ENCODE measurements around the gene SLC24A3. TPM values are rescaled to one million over a fixed set of nuclear protein-coding genes. Genes with fewer than 3 reads are reported as not detected.

Gene SLC24A3
- total and polyA plus RNA-seq, 2 of the 13 experiments (the other 11 are each of a cell fraction or from before 2014, with no cell fraction given) = not detected

GRCh38 chr20:19605786-19606485 lies 393.5 kb downstream of the SLC24A3 start:
- FAIRE-seq = no peak
- POLR2A ChIA-PET = no interaction called here

More at GRCh38 chr20:19605786-19606485, 393.5 kb downstream of the SLC24A3 start:
- Histone ChIP-seq H3K4me1 (ENCODE audit: insufficient read depth, low read length) (peaks cover 87% of the 10 kb centered on the region), H3K36me3 (replicated peaks in 1 of 2; ENCODE audit: control insufficient read depth in 1 of 2, insufficient read depth in 2 of 2, low read length in 2 of 2) (no peaks in the 10 kb centered on the region), H3K9ac (ENCODE audit: insufficient read depth, low read depth, low read length) (no peak overlapping the region), H4K20me1 (ENCODE audit: insufficient read depth, low read length) (no peaks in the 10 kb centered on the region), H2AFZ (ENCODE audit: low read length) (no peak overlapping the region), H3K4me2 (ENCODE audit: low read depth, low read length) (no peak overlapping the region), H3K79me2 (ENCODE audit: insufficient read depth, low read length) (no peaks in the 10 kb centered on the region), H3K4me3 (replicated peaks in 1 of 3; ENCODE audit: insufficient read depth in 1 of 3, low read depth in 2 of 3, low read length in 3 of 3) (no peak overlapping the region), H3K27ac (ENCODE audit: extremely low read length, insufficient read depth, low read length) (no peak overlapping the region), H3K27me3 (ENCODE audit: control insufficient read depth in 1 of 2, insufficient read depth in 2 of 2, low read length in 2 of 2) (peaks cover 0 to 2% of the 10 kb centered on the region in 2 experiments; a peak in 2 of 5 replicates), H3K9me3 (ENCODE audit: low read length) (no peaks in the 10 kb centered on the region)
- intact Hi-C loops (cut with micrococcal nuclease; ENCODE audit: unreplicated experiment) (loop anchor here (10.0 kb wide), 1 partner anchor 149 kb away; the partner anchor contains the start of gene RIN2), in situ Hi-C loops (cut with HindIII; ENCODE audit: extremely low pct_ligation_motif_present, low pct_unique_long_range_greater_than_20kb) (no loop called here)
- WGBS (ENCODE audit: low lambda C conversion rate) = 42% methylated on average over 1 of the region's 1 CpG
- no TSS peak for BruUV-seq (replicated peaks)
- CTCF ChIA-PET (ENCODE audit: low intra/inter-chr PET ratio, low total read pairs) = no interaction called here
- DNase-seq (ENCODE audit: low spot score) (no peak), ATAC-seq (no peak)
- TF ChIP-seq, protein P1, sequence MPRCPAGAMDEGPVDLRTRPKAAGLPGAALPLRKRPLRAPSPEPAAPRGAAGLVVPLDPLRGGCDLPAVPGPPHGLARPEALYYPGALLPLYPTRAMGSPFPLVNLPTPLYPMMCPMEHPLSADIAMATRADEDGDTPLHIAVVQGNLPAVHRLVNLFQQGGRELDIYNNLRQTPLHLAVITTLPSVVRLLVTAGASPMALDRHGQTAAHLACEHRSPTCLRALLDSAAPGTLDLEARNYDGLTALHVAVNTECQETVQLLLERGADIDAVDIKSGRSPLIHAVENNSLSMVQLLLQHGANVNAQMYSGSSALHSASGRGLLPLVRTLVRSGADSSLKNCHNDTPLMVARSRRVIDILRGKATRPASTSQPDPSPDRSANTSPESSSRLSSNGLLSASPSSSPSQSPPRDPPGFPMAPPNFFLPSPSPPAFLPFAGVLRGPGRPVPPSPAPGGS (CRISPR knock-in tag; IDR thresholded peaks at IDR 0.05) = no peak
- TF ChIP-seq BRD4 (CRISPR knock-in tag; IDR thresholded peaks at IDR 0.05) = no peak
- no peak for TF ChIP-seq MTF1 (CRISPR knock-in tag; IDR thresholded peaks at IDR 0.05)
- TF ChIP-seq ZBTB3 (CRISPR knock-in tag; IDR thresholded peaks at IDR 0.05; ENCODE audit: borderline replicate concordance, low read depth) = no peak
- no peak for TF ChIP-seq ZNF124 (CRISPR knock-in tag; IDR thresholded peaks at IDR 0.05)
- TF ChIP-seq KLF11 (CRISPR knock-in tag; IDR thresholded peaks at IDR 0.05) = no peak
- no peak for TF ChIP-seq ZNF282 (IDR thresholded peaks at IDR 0.05; ENCODE audit: partially characterized antibody)
- TF ChIP-seq ZNF589 (CRISPR knock-in tag; conservative IDR thresholded peaks at IDR 0.05) = no peak
- TF ChIP-seq, protein P2, sequence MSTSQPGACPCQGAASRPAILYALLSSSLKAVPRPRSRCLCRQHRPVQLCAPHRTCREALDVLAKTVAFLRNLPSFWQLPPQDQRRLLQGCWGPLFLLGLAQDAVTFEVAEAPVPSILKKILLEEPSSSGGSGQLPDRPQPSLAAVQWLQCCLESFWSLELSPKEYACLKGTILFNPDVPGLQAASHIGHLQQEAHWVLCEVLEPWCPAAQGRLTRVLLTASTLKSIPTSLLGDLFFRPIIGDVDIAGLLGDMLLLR (CRISPR knock-in tag; IDR thresholded peaks at IDR 0.05) = no peak
- no peak for TF ChIP-seq ATF3 (CRISPR knock-in tag; IDR thresholded peaks at IDR 0.05)
- no peak for TF ChIP-seq ZNF451 (CRISPR knock-in tag; IDR thresholded peaks at IDR 0.05)
- no peak for TF ChIP-seq NR2C2 (CRISPR knock-in tag; IDR thresholded peaks at IDR 0.05; ENCODE audit: borderline replicate concordance)
- TF ChIP-seq ZNF251 (CRISPR knock-in tag; IDR thresholded peaks at IDR 0.05) = no peak
- TF ChIP-seq ZNF773 (CRISPR knock-in tag; IDR thresholded peaks at IDR 0.05; ENCODE audit: borderline replicate concordance) = no peak
- TF ChIP-seq, protein P3, sequence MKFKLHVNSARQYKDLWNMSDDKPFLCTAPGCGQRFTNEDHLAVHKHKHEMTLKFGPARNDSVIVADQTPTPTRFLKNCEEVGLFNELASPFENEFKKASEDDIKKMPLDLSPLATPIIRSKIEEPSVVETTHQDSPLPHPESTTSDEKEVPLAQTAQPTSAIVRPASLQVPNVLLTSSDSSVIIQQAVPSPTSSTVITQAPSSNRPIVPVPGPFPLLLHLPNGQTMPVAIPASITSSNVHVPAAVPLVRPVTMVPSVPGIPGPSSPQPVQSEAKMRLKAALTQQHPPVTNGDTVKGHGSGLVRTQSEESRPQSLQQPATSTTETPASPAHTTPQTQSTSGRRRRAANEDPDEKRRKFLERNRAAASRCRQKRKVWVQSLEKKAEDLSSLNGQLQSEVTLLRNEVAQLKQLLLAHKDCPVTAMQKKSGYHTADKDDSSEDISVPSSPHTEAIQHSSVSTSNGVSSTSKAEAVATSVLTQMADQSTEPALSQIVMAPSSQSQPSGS (CRISPR knock-in tag; IDR thresholded peaks at IDR 0.05) = no peak
- no peak for TF ChIP-seq JARID2 (CRISPR knock-in tag; IDR thresholded peaks at IDR 0.05; ENCODE audit: insufficient replicate concordance)
